Neural cell (in vitro differentiated cells): ENCODE measurements around the gene PIGB. TPM values are rescaled to one million over a fixed set of nuclear protein-coding genes. Genes with fewer than 3 reads are reported as not detected.

ENCODE experiments used
- H2AFZ ChIP-seq: fragments of 200-600, 300-800 bp; sonication (generic), shearing (Covaris generic); 2 replicates; pipeline ENCODE4 v1.6.0; 2014; ENCODE audit warnings: low read depth, mild to moderate bottlenecking, antibody characterized with exemption, low read length, moderate library complexity
- H3F3A ChIP-seq: fragments of 200-600 bp; shearing (Covaris generic); 2 replicates; pipeline ENCODE4 v1.6.1; 2016; ENCODE audit warnings: mild to moderate bottlenecking, moderate library complexity, mixed read lengths, antibody characterized with exemption, low read length; ENCODE audit not compliant: insufficient read depth, poor library complexity, severe bottlenecking
- H3K27ac ChIP-seq: fragments of 200-600, 300-800 bp; sonication (generic), shearing (Covaris generic); 2 replicates; pipeline ENCODE4 v1.5.1; 2014; ENCODE audit warnings: mild to moderate bottlenecking, low read length, moderate library complexity
- H3K27me3 ChIP-seq: fragments of 300-800, 200-600 bp; sonication (generic), shearing (Covaris generic); 2 replicates; pipeline ENCODE4 v1.6.0; 2014; ENCODE audit warnings: mild to moderate bottlenecking, low read depth, low read length, moderate library complexity; ENCODE audit not compliant: insufficient read depth
- H3K36me3 ChIP-seq: fragments of 300-800, 200-600 bp; sonication (generic), shearing (Covaris generic); 2 replicates; pipeline ENCODE4 v1.5.1; 2014; ENCODE audit warnings: mild to moderate bottlenecking, antibody characterized with exemption, low read length, moderate library complexity; ENCODE audit not compliant: insufficient read depth
- H3K4me2 ChIP-seq: fragments of 300-800, 200-600 bp; sonication (generic), shearing (Covaris generic); 2 replicates; pipeline ENCODE4 v1.6.0; 2014; ENCODE audit warnings: mild to moderate bottlenecking, low read length
- H3K4me3 ChIP-seq: fragments of 300-800, 200-600 bp; sonication (generic), shearing (Covaris generic); 2 replicates; pipeline ENCODE4 v1.5.1; 2014; ENCODE audit warnings: mild to moderate bottlenecking, low read length, moderate library complexity
- H3K79me2 ChIP-seq: fragments of 200-600 bp; shearing (Covaris generic); replicated peaks from 2 replicates; pipeline ENCODE4 v1.6.0; 2014; ENCODE audit warnings: mild to moderate bottlenecking, low read length, moderate library complexity; ENCODE audit not compliant: insufficient read depth
- H3K9ac ChIP-seq: fragments of 300-800, 200-600 bp; sonication (generic), shearing (Covaris generic); 2 replicates; pipeline ENCODE4 v1.6.1; 2016; ENCODE audit warnings: mild to moderate bottlenecking, low read length, mixed read lengths
- H3K9me2 ChIP-seq: fragments of 200-600 bp; shearing (Covaris generic); 2 replicates; pipeline ENCODE4 v1.6.1; 2016; ENCODE audit warnings: mild to moderate bottlenecking, low read length, mixed read lengths; ENCODE audit not compliant: insufficient read depth
- H3K9me3 ChIP-seq: fragments of 200-600, 300-800 bp; sonication (generic), shearing (Covaris generic); 2 replicates; pipeline ENCODE4 v1.6.1; 2016; ENCODE audit warnings: mild to moderate bottlenecking, mixed run types, low read length, moderate library complexity, mixed read lengths
- H4K20me1 ChIP-seq: fragments of 200-600 bp; shearing (Covaris generic); 2 replicates; pipeline ENCODE4 v1.6.1; 2016; ENCODE audit warnings: mild to moderate bottlenecking, mixed run types; ENCODE audit not compliant: insufficient read depth
- CTCF ChIP-seq: fragments of 450-650 bp; IDR thresholded peaks from 2 replicates; pipeline ENCODE4 v1.5.1; 2014; ENCODE audit warnings: antibody characterized with exemption, mild to moderate bottlenecking, moderate library complexity; ENCODE audit not compliant: poor library complexity, severe bottlenecking
- EP300 ChIP-seq: fragments of 450-650 bp; conservative IDR thresholded peaks from 2 replicates; pipeline ENCODE4 v1.6.1; 2014; ENCODE audit warnings: antibody characterized with exemption, mild to moderate bottlenecking, moderate library complexity; ENCODE audit not compliant: poor library complexity, severe bottlenecking
- EZH2 ChIP-seq: fragments of 200-600, 300-800 bp; shearing (Covaris generic), sonication (generic); IDR thresholded peaks from 2 replicates; pipeline ENCODE4 v1.6.1; 2014; ENCODE audit warnings: antibody characterized with exemption, low read length, borderline replicate concordance, mild to moderate bottlenecking; ENCODE audit not compliant: insufficient read depth, poor library complexity, severe bottlenecking
- MXI1 ChIP-seq: fragments of 450-650 bp; conservative IDR thresholded peaks from 2 replicates; pipeline ENCODE4 v1.6.1; 2014; ENCODE audit warnings: antibody characterized with exemption, mild to moderate bottlenecking; ENCODE audit not compliant: poor library complexity, severe bottlenecking
- POLR2AphosphoS5 ChIP-seq: IDR thresholded peaks from 2 replicates; pipeline ENCODE4 v1.6.1; 2012
- RAD21 ChIP-seq: fragments of 450-650 bp; conservative IDR thresholded peaks from 2 replicates; pipeline ENCODE4 v1.6.1; 2014; ENCODE audit warnings: antibody characterized with exemption, mild to moderate bottlenecking, moderate library complexity
- REST ChIP-seq: IDR thresholded peaks from 2 replicates; pipeline ENCODE4 v1.6.1; 2012; ENCODE audit warnings: borderline replicate concordance
- SMC3 ChIP-seq: fragments of 450-650 bp; conservative IDR thresholded peaks from 2 replicates; pipeline ENCODE4 v1.6.1; 2014; ENCODE audit warnings: antibody characterized with exemption, mild to moderate bottlenecking, moderate library complexity; ENCODE audit not compliant: poor library complexity
- TAF1 ChIP-seq: IDR thresholded peaks from 2 replicates; pipeline ENCODE4 v1.6.1; 2012; ENCODE audit warnings: low read depth
- polyA plus RNA-seq: library from polyadenylated mRNA; depleted of rRNA; stranded (reverse); fragments of >200 nt; gene quantifications from 2 replicates; pipeline ENCODE4 v1.2.3, GENCODE V29; 2014

Gene PIGB
- polyA plus RNA-seq, 1 donor from 2014 or later, result 8.1 TPM

- Histone ChIP-seq H2AFZ (no peak overlapping the region), H3F3A (no peaks in the 10 kb centered on the region), H3K9ac (no peak overlapping the region), H3K4me2 (no peak overlapping the region), H3K27ac (no peak overlapping the region), H4K20me1 (no peaks in the 10 kb centered on the region), H3K4me3 (no peak overlapping the region), H3K27me3 (no peaks in the 10 kb centered on the region), H3K9me2 (no peaks in the 10 kb centered on the region), H3K79me2 (peaks cover 3% of the 10 kb centered on the region), H3K36me3 (no peaks in the 10 kb centered on the region), H3K9me3 (no peaks in the 10 kb centered on the region)
- TF ChIP-seq RAD21 (no peak), POLR2AphosphoS5 (no peak)
Measured at GRCh38 chr15:55402707-55403106, 83.7 kb downstream of the PIGB start.

GRCh38 chr15:55403531-55403930, 84.5 kb downstream of the PIGB start:
- TF ChIP-seq TAF1 (no peak), RAD21 (no peak), CTCF (no peak), SMC3 (no peak), EP300 (no peak), POLR2AphosphoS5 (no peak), MXI1 (no peak), REST (no peak), EZH2 (no peak)
- Histone ChIP-seq H3K9me3 (no peaks in the 10 kb centered on the region), H3K36me3 (no peaks in the 10 kb centered on the region), H2AFZ (no peak overlapping the region), H3K9ac (no peak overlapping the region), H3K4me2 (no peak overlapping the region), H3K9me2 (no peaks in the 10 kb centered on the region), H3K27me3 (no peaks in the 10 kb centered on the region), H3K27ac (no peak overlapping the region), H3K4me3 (peak overlapping the region; percentile 9), H3F3A (no peaks in the 10 kb centered on the region), H4K20me1 (no peaks in the 10 kb centered on the region), H3K79me2 (peaks cover 3% of the 10 kb centered on the region)

Other genes with a start within 250 kb of the PIGB start
- gene RSL24D1, start 122.3 kb upstream of the PIGB start, polyA plus RNA-seq, result 184 and 227 TPM in 2 replicates
- gene RAB27A, start 29.4 kb upstream of the PIGB start, polyA plus RNA-seq, result 3.7 and 3.9 TPM in 2 replicates
- 14.5 and 16.4 TPM in 2 replicates for gene PIGBOS1, start 99 bp upstream of the PIGB start, polyA plus RNA-seq
- gene CCPG1, start 89.1 kb downstream of the PIGB start, polyA plus RNA-seq, result 52.6 and 64.2 TPM in 2 replicates
- gene PIERCE2, start 89.3 kb downstream of the PIGB start, polyA plus RNA-seq, result 10.2 and 13.1 TPM in 2 replicates
- 8.5 and 16.9 TPM in 2 replicates for gene DNAAF4, start 189.0 kb downstream of the PIGB start, polyA plus RNA-seq